ENCODE data around the gene MUC5B. TPM values are rescaled to one million over a fixed set of nuclear protein-coding genes. Genes with fewer than 3 reads are reported as not detected.

The MUC5B gene
- total RNA-seq, 2 experiments from 2014 or later: not detected

- H3K36me3 Mint-ChIP-seq (ENCODE audit: low read depth): no peaks in the 10 kb centered on the region
- no peak for DNase-seq
- H3K27me3 Mint-ChIP-seq: no peaks in the 10 kb centered on the region
- ChIA-PET CTCF (interaction anchor here (0.6 kb wide), 1 partner anchor 159 kb away, joined by 3 read pairs; no protein-coding TSS in a partner anchor), POLR2A (no interaction called here)
- no peaks in the 10 kb centered on the region for H3K9me3 Mint-ChIP-seq
- no peak overlapping the region for H3K4me3 Mint-ChIP-seq
- H3K27ac Mint-ChIP-seq: no peak overlapping the region
- H3K4me1 Mint-ChIP-seq: no peaks in the 10 kb centered on the region
Measured at GRCh38 chr11:1224491-1225385, 1.9 kb downstream of the MUC5B start.

- no peaks in the 10 kb centered on the region for H3K9me3 Mint-ChIP-seq
- ChIA-PET CTCF (no interaction called here), POLR2A (no interaction called here)
- no peaks in the 10 kb centered on the region for H3K36me3 Mint-ChIP-seq (ENCODE audit: low read depth)
- no peak overlapping the region for H3K4me3 Mint-ChIP-seq
- H3K27ac Mint-ChIP-seq: no peak overlapping the region
- no peak for DNase-seq
- H3K4me1 Mint-ChIP-seq: no peaks in the 10 kb centered on the region
- H3K27me3 Mint-ChIP-seq: no peaks in the 10 kb centered on the region
Measured at GRCh38 chr11:1225386-1226225, 2.7 kb downstream of the MUC5B start.

- ChIA-PET POLR2A (no interaction called here), CTCF (no interaction called here)
- Mint-ChIP-seq H3K4me3 (no peak overlapping the region), H3K9me3 (no peaks in the 10 kb centered on the region), H3K36me3 (ENCODE audit: low read depth) (no peaks in the 10 kb centered on the region), H3K27me3 (no peaks in the 10 kb centered on the region), H3K27ac (no peak overlapping the region), H3K4me1 (no peaks in the 10 kb centered on the region)
- DNase-seq: no peak
Measured at GRCh38 chr11:1226226-1226985, 3.5 kb downstream of the MUC5B start.

- Mint-ChIP-seq H3K4me3 (no peak overlapping the region), H3K27ac (no peak overlapping the region), H3K27me3 (no peaks in the 10 kb centered on the region), H3K4me1 (no peaks in the 10 kb centered on the region), H3K9me3 (no peaks in the 10 kb centered on the region), H3K36me3 (ENCODE audit: low read depth) (no peaks in the 10 kb centered on the region)
- ChIA-PET CTCF (no interaction called here), POLR2A (no interaction called here)
- no peak for DNase-seq
Measured at GRCh38 chr11:1226986-1227550, 4.2 kb downstream of the MUC5B start.

- Mint-ChIP-seq H3K27me3 (no peaks in the 10 kb centered on the region), H3K4me3 (no peak overlapping the region), H3K27ac (no peak overlapping the region), H3K9me3 (no peaks in the 10 kb centered on the region), H3K4me1 (no peaks in the 10 kb centered on the region), H3K36me3 (ENCODE audit: low read depth) (no peaks in the 10 kb centered on the region)
- DNase-seq: no peak
- ChIA-PET POLR2A (no interaction called here), CTCF (no interaction called here)
Measured at GRCh38 chr11:1227551-1228100, 4.8 kb downstream of the MUC5B start.

- POLR2A ChIA-PET: no interaction called here
- Mint-ChIP-seq H3K4me1 (no peaks in the 10 kb centered on the region), H3K4me3 (no peak overlapping the region), H3K27ac (no peak overlapping the region), H3K27me3 (no peaks in the 10 kb centered on the region), H3K36me3 (ENCODE audit: low read depth) (no peaks in the 10 kb centered on the region), H3K9me3 (no peaks in the 10 kb centered on the region)
- DNase-seq: no peak
- CTCF ChIA-PET: no interaction called here
Measured at GRCh38 chr11:1228101-1228821, 5.4 kb downstream of the MUC5B start.

DNA sequence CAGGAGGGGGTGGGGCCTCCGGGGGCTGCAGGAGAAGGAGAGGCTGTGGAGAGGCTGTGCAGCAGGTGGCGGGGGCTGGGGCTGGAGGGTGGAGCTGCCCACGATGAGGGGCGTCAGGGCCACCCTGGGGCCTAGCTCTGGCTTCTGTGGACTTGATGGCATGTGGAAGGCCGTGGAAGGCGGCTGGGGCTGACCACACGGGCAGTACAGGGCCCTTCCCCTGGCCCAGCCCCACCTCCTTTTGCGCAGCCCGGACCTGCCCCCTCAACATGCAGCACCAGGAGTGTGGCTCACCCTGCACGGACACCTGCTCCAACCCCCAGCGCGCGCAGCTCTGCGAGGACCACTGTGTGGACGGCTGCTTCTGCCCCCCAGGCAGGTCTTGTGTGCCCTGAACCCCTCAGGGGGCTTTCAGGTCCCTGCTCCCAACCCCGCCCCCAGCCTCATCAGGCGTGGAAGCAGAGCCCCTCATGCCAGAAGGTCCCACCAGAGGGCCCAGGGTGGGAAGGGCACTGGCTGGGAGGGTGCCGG lies 6.1 kb downstream of the MUC5B start:
- POLR2A ChIA-PET: no interaction called here
- Mint-ChIP-seq H3K9me3 (no peaks in the 10 kb centered on the region), H3K4me3 (no peak overlapping the region)

DNA sequence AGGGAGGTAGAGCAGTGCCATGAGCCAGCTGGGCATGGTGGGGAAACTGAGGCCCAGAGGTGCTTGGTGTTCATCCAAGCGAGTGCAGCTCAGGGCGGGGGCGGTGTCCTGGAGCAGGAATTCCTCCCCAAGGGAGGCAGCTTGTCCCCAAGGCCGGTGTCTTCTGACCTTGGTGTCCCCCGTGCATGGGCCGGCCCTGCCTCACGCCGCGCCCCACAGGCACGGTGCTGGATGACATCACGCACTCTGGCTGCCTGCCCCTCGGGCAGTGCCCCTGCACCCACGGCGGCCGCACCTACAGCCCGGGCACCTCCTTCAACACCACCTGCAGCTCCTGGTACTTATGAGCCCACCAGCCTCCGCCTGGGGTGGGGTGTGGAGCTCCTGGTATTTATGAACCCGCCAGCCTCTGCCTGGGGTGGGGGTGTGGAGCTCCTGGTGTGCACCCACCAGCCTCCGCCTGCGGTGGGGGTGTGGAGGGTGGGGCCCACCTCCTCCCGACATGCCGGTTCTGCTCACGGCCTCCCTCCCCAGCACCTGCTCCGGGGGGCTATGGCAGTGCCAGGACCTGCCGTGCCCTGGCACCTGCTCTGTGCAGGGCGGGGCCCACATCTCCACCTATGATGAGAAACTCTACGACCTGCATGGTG lies 6.7 kb downstream of the MUC5B start:
- Mint-ChIP-seq H3K27me3 (no peaks in the 10 kb centered on the region), H3K4me1 (no peaks in the 10 kb centered on the region), H3K4me3 (no peak overlapping the region), H3K9me3 (no peaks in the 10 kb centered on the region), H3K27ac (no peak overlapping the region), H3K36me3 (ENCODE audit: low read depth) (no peaks in the 10 kb centered on the region)
- POLR2A ChIA-PET: no interaction called here
- no peak for DNase-seq
- CTCF ChIA-PET: no interaction called here

More for the DNA sequence above, 6.1 kb downstream of the MUC5B start:
- H3K27me3 Mint-ChIP-seq: no peaks in the 10 kb centered on the region
- CTCF ChIA-PET: no interaction called here
- DNase-seq: no peak
- no peaks in the 10 kb centered on the region for H3K36me3 Mint-ChIP-seq (ENCODE audit: low read depth)
- no peaks in the 10 kb centered on the region for H3K4me1 Mint-ChIP-seq
- no peak overlapping the region for H3K27ac Mint-ChIP-seq

GRCh38 chr11:1230121-1230455 lies 7.2 kb downstream of the MUC5B start:
- no peaks in the 10 kb centered on the region for H3K36me3 Mint-ChIP-seq (ENCODE audit: low read depth)
- no peak for DNase-seq
- POLR2A ChIA-PET: no interaction called here
- no peaks in the 10 kb centered on the region for H3K4me1 Mint-ChIP-seq
- H3K9me3 Mint-ChIP-seq: no peaks in the 10 kb centered on the region
- no peak overlapping the region for H3K27ac Mint-ChIP-seq
- no peaks in the 10 kb centered on the region for H3K27me3 Mint-ChIP-seq
- no peak overlapping the region for H3K4me3 Mint-ChIP-seq
- CTCF ChIA-PET: no interaction called here

DNA sequence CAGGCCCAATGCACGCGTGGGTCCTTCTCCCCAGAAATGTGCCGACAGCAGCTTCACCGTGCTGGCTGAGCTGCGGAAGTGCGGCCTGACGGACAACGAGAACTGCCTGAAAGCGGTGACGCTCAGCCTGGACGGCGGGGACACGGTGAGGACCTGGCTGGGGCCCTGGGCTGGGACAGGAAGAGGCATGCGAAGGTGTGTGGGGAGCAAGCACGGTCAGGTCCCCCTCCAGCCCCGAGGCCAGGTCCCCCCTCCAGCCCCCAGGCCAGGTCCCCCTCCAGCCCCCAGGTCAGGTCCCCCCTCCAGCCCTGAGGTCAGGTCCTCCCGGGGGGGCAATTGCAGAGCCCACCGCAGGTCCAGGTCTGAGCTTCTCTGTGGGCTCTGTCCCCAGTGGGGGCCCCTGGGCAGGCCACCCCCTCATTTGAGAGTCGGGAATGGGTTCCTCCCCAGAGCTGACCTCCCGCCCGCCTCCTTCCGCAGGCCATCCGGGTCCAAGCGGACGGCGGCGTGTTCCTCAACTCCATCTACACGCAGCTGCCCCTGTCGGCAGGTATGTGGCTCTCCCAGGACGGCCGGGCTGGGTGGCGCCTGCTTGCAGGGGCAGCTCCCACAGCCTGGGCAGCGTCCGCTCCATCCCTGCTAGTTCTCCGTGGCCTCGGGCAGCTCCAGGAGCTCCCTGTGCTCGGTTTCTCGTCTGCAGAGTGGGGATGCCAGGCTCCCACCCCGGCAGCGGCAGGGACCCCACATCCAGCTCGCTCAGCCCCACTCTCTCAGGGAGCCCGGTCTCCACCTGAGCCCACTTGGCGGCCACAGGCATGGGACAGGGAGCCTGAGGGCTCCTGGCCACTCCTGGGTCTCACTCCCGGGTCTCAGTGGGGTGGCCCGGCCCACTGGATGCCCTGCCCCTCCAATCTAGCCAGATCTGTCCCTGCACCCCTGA lies 7.9 kb downstream of the MUC5B start:
- H3K4me1 Mint-ChIP-seq: no peaks in the 10 kb centered on the region
- ChIA-PET POLR2A (no interaction called here), CTCF (no interaction called here)
- no peak overlapping the region for H3K4me3 Mint-ChIP-seq
- no peaks in the 10 kb centered on the region for H3K36me3 Mint-ChIP-seq (ENCODE audit: low read depth)
- no peak for DNase-seq
- no peak overlapping the region for H3K27ac Mint-ChIP-seq
- H3K9me3 Mint-ChIP-seq: no peaks in the 10 kb centered on the region
- no peaks in the 10 kb centered on the region for H3K27me3 Mint-ChIP-seq

GRCh38 chr11:1231396-1232020 lies 8.6 kb downstream of the MUC5B start:
- Mint-ChIP-seq H3K27me3 (no peaks in the 10 kb centered on the region), H3K9me3 (no peaks in the 10 kb centered on the region), H3K4me3 (no peak overlapping the region), H3K4me1 (no peaks in the 10 kb centered on the region), H3K27ac (no peak overlapping the region), H3K36me3 (ENCODE audit: low read depth) (no peaks in the 10 kb centered on the region)
- POLR2A ChIA-PET: no interaction called here
- no peak for DNase-seq
- CTCF ChIA-PET: no interaction called here
